Endothelial cell (in vitro differentiated cells): Measurements from ENCODE around the gene PRKCA. TPM values are rescaled to one million over a fixed set of nuclear protein-coding genes. Genes with fewer than 3 reads are reported as not detected.

Source experiments
- DNase-seq: peaks from one replicate; pipeline ENCODE4 v3.0.0; 2021; ENCODE audit warnings: low spot score
- H3K27ac Mint-ChIP-seq: one replicate; pipeline ENCODE4 v1.8.0; 2021; ENCODE audit warnings: mixed read lengths, inconsistent platforms; ENCODE audit not compliant: unreplicated experiment
- H3K27me3 Mint-ChIP-seq: one replicate; pipeline ENCODE4 v1.8.0; 2021; ENCODE audit warnings: mild to moderate bottlenecking, moderate library complexity, mixed read lengths, inconsistent platforms; ENCODE audit not compliant: unreplicated experiment
- H3K36me3 Mint-ChIP-seq: one replicate; pipeline ENCODE4 v1.8.0; 2021; ENCODE audit warnings: mild to moderate bottlenecking, low read depth, mixed read lengths, inconsistent platforms; ENCODE audit not compliant: unreplicated experiment
- H3K4me1 Mint-ChIP-seq: one replicate; pipeline ENCODE4 v1.8.0; 2021; ENCODE audit warnings: mild to moderate bottlenecking, mixed read lengths, inconsistent platforms; ENCODE audit not compliant: unreplicated experiment
- H3K4me3 Mint-ChIP-seq: one replicate; pipeline ENCODE4 v1.8.0; 2021; ENCODE audit warnings: mild to moderate bottlenecking, mixed read lengths, inconsistent platforms; ENCODE audit not compliant: unreplicated experiment
- H3K9me3 Mint-ChIP-seq: one replicate; pipeline ENCODE4 v1.8.0; 2021; ENCODE audit warnings: mixed read lengths, inconsistent platforms; ENCODE audit not compliant: unreplicated experiment
- total RNA-seq: library from RNA; stranded (reverse); fragmentation: NEBNext Ultra II Directional; extraction: Animal tissue kit (Norgen Biotek cat#: 25700); gene quantifications from one replicate; pipeline ENCODE4 v1.2.1, GENCODE V29; 2021; ENCODE audit not compliant: unreplicated experiment
- TF ChIP-seq, protein P1 (sequence below): fragments of 200-600 bp; sonication (generic); IDR thresholded peaks from one replicate; pipeline ENCODE4 v1.5.0; 2021; ENCODE audit warnings: antibody characterized with exemption; ENCODE audit not compliant: unreplicated experiment

PRKCA gene
- total RNA-seq, 1 donor from 2014 or later = 2.1 TPM

- Mint-ChIP-seq H3K27me3 (no peaks in the 10 kb centered on the region), H3K9me3 (no peaks in the 10 kb centered on the region), H3K36me3 (no peaks in the 10 kb centered on the region), H3K4me3 (no peak overlapping the region), H3K27ac (no peak overlapping the region), H3K4me1 (no peaks in the 10 kb centered on the region)
- DNase-seq = no peak
- TF ChIP-seq, protein P1, sequence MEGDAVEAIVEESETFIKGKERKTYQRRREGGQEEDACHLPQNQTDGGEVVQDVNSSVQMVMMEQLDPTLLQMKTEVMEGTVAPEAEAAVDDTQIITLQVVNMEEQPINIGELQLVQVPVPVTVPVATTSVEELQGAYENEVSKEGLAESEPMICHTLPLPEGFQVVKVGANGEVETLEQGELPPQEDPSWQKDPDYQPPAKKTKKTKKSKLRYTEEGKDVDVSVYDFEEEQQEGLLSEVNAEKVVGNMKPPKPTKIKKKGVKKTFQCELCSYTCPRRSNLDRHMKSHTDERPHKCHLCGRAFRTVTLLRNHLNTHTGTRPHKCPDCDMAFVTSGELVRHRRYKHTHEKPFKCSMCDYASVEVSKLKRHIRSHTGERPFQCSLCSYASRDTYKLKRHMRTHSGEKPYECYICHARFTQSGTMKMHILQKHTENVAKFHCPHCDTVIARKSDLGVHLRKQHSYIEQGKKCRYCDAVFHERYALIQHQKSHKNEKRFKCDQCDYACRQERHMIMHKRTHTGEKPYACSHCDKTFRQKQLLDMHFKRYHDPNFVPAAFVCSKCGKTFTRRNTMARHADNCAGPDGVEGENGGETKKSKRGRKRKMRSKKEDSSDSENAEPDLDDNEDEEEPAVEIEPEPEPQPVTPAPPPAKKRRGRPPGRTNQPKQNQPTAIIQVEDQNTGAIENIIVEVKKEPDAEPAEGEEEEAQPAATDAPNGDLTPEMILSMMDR = no peak
Measured at GRCh38 chr17:66661411-66662256, 359.2 kb downstream of the PRKCA start.

GRCh38 chr17:66662496-66662895 is 360.1 kb downstream of the PRKCA start:
- Mint-ChIP-seq H3K4me1 (no peaks in the 10 kb centered on the region), H3K27me3 (no peaks in the 10 kb centered on the region), H3K9me3 (no peaks in the 10 kb centered on the region), H3K4me3 (no peak overlapping the region), H3K36me3 (no peaks in the 10 kb centered on the region), H3K27ac (no peak overlapping the region)
- TF ChIP-seq, protein P1 = no peak
- no peak for DNase-seq

DNA sequence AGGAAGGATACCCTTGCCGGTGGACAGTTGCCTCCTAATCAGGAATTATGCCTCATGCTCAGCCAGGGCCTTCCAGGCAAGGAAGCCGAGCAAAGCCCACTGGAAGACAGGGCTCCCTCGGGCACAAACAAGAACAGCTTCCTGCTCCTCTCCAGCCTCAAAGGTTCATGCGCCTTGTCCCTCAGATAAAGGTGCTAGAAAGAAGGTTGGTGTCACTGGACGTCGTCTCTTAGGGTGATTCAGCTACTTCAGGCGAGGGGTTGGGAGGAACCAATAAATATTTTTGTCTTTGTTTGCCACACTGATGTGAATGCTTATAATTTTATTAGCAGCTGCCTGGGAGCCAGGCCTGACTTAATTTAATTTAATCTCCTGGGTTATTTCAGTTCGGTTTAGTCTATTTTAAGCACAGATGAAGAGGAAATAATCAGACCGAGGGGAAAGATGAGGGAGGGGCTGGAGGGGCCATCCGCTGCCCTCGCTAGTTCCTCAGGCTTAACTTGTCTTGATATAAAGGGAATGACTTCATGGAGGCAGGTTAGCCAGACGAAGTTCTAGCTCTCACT is 360.7 kb downstream of the PRKCA start:
- TF ChIP-seq, protein P1 = no peak
- Mint-ChIP-seq H3K36me3 (no peaks in the 10 kb centered on the region), H3K27me3 (no peaks in the 10 kb centered on the region), H3K4me1 (no peaks in the 10 kb centered on the region), H3K27ac (no peak overlapping the region), H3K4me3 (no peak overlapping the region), H3K9me3 (no peaks in the 10 kb centered on the region)
- no peak for DNase-seq

GRCh38 chr17:66664336-66664735 is 361.9 kb downstream of the PRKCA start:
- H3K4me1 Mint-ChIP-seq = no peaks in the 10 kb centered on the region
- DNase-seq = no peak
- H3K36me3 Mint-ChIP-seq = no peaks in the 10 kb centered on the region
- TF ChIP-seq, protein P1 = no peak
- no peak overlapping the region for H3K4me3 Mint-ChIP-seq
- no peaks in the 10 kb centered on the region for H3K27me3 Mint-ChIP-seq
- no peaks in the 10 kb centered on the region for H3K9me3 Mint-ChIP-seq
- no peak overlapping the region for H3K27ac Mint-ChIP-seq

DNA sequence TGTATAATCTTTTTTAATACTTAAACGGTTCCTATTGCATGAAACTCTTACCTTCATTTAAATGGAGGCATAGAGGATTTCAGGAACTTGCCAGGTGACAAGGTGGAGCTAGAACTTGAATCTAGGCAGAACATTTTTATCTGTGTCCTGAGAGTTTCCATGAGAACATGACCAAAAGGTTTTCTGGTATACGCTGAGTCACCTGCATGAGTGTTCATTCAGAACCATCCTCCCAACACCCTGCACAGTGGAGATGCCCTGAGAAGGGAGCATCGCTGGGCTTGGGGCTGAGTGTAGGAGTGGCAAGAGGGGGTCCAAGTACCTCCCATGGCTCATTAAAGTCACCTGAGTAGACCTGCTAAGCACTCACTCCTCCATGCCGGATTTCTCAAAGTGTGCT is 362.8 kb downstream of the PRKCA start:
- no peak for DNase-seq
- TF ChIP-seq, protein P1 = no peak
- Mint-ChIP-seq H3K27ac (no peak overlapping the region), H3K4me1 (no peaks in the 10 kb centered on the region), H3K4me3 (no peak overlapping the region), H3K9me3 (no peaks in the 10 kb centered on the region), H3K36me3 (no peaks in the 10 kb centered on the region), H3K27me3 (no peaks in the 10 kb centered on the region)
